Left lung (tissue), 8 donors: ENCODE measurements around the gene RHBDL2. TPM values are rescaled to one million over a fixed set of nuclear protein-coding genes. Genes with fewer than 3 reads are reported as not detected.

Experiments used
- polyA plus RNA-seq, 6 donors: library from polyadenylated mRNA; unstranded; fragments of 120-200 nt; gene quantifications; one replicate each; pipeline ENCODE4 v1.2.1, GENCODE V29; 2013; ENCODE audit not compliant: insufficient read length in 6 of 6
- total RNA-seq, 2 donors: library from RNA; stranded (reverse); fragmentation: NEBNext Ultra II Directional; extraction: Animal tissue kit (Norgen Biotek cat#: 25700); gene quantifications; one replicate each; pipeline ENCODE4 v1.2.1, GENCODE V29; 2021
- donor health status: DM: no; HTN: yes; CAD: no.
- donor health status: DM: no; HTN: no; CAD: no.

RHBDL2 gene
- total and polyA plus RNA-seq, 8 donors: 1.0 to 2.7 (median 2.0) TPM

Other genes with a start within 250 kb of the RHBDL2 start
- 10 to 100 TPM; 31.7 to 40.0 TPM for gene RRAGC, start 82.1 kb downstream of the RHBDL2 start, total RNA-seq
- gene RRAGC, start 82.1 kb downstream of the RHBDL2 start, polyA plus RNA-seq: 10 to 100 TPM; 24.8 to 34.5 (median 30.8) TPM
- 10 to 100 TPM; 16.1 to 22.4 TPM for gene MYCBP, start 68.5 kb downstream of the RHBDL2 start, total RNA-seq
- 10 to 100 TPM; 20.6 to 29.7 (median 23.8) TPM for gene MYCBP, start 68.5 kb downstream of the RHBDL2 start, polyA plus RNA-seq
- gene GJA9, start 60.2 kb downstream of the RHBDL2 start, total RNA-seq: under 1 TPM in 1 of 2 donors, not detected in 1; 0.15 TPM
- under 1 TPM; 0.26 to 0.81 (median 0.41) TPM for gene GJA9, start 60.2 kb downstream of the RHBDL2 start, polyA plus RNA-seq
- gene AKIRIN1, start 49.4 kb upstream of the RHBDL2 start, total RNA-seq: 10 to 100 TPM; 43.4 to 47.5 TPM
- gene AKIRIN1, start 49.4 kb upstream of the RHBDL2 start, polyA plus RNA-seq: 10 to 100 TPM; 59.3 to 79.5 (median 67.9) TPM
- gene NDUFS5, start 84.5 kb upstream of the RHBDL2 start, total RNA-seq: 100 to 1,000 TPM; 104 to 166 TPM
- gene NDUFS5, start 84.5 kb upstream of the RHBDL2 start, polyA plus RNA-seq: 100 to 1,000 TPM; 175 to 292 (median 238) TPM